ENCODE data around the gene HPN.
A peak's percentile ranks its signal among the peaks of the same experiment; 100 is the strongest.
"Not testable (repeated sequence)": the region's sequence is repeated elsewhere in the genome, so short reads cannot be mapped to it uniquely, and the experiment has no call there.

HPN gene

DNA sequence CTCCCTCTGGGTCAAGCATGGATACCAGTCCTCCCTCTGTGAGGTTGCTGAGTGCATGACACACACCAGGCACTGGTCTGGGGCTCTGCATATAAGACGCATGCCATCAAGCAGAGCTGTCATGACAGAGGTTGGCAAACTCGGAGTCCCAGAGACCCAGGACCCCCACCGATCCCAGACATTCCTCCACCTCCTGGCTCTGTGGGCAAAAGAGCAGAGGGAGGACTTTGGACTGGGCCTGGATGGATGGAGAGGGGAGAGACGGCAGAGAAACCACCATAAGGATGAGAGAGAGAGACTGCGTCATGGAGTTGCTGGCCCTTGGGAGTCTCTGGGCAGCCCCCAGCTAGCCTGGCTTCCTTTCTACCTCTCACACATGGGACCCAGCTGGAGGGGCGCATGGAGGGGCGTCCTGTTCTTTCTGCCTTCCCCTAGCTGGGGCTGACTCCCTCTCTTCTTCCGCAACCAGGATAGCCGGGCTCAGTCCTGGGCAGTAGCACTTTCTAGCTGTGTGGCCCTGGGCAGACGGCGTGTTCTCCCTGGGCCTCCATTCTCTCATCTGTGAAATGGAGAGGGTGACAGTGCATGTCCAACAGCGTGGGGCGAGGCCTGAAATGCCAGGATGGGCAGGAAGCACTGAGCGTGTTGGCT, 1.6 kb downstream of the HPN start:
- no peak for DNase-seq (ENCODE audit: low spot score)

DNA sequence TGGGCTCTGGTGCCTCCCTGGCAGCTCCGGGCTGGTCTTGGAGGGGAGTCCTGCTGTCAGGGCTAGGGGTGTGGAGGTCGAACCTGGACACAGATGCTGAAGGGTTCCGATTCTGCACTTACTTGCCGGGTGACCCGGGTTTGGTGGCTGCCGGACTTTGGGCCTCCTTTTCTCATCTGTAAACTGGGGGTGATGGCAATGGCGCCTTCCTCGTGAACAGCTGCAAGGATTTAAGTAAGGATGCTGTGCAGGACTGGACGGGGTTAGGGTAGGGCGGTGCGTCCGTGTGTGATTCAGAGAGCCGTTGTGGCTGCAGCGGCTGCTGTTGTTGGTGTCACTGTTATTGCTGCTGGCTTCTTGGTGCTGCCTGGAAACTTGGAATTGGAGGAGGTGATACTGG, 2.4 kb downstream of the HPN start:
- DNase-seq (ENCODE audit: low spot score) = no peak

DNA sequence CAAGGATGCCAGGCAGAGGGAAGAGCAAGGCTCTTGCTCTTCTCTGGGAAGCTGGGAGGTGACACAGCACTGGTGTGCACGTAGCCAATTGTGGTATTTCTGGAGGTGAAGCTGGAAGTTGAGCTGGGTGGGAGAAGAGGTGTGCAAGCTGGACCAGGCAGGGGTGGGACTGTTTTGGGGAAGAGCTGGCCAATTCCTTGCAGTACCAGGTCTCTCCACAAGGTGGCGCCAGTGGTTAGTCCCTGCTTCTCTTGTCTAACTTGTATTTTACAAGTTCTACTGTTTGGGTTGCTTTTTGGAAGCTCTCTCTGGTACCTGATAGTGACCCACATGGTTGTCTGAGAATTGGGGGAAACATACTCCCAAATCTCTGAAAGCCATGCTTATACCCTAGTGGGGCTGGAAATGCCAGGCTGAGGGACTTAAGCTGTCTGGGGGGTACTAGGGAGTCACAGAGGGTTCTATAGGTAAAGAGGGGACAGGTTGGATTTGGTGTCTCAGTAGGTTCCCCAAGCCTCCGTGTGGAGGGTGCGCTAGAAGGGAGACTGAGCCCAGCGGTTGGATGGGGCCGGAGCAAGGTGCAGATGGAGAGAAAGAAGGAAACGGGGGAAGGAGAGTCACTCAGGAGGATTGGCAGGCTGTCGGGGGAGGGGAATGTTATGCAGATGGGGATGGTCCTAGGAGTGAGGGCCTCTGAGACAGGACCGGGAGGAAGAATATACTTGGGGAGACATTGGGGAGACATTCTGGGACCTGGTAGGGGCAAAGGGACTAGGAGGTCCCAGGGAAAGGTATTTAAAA, 3.0 kb downstream of the HPN start:
- peak; percentile 81 for DNase-seq (ENCODE audit: low spot score)

DNA sequence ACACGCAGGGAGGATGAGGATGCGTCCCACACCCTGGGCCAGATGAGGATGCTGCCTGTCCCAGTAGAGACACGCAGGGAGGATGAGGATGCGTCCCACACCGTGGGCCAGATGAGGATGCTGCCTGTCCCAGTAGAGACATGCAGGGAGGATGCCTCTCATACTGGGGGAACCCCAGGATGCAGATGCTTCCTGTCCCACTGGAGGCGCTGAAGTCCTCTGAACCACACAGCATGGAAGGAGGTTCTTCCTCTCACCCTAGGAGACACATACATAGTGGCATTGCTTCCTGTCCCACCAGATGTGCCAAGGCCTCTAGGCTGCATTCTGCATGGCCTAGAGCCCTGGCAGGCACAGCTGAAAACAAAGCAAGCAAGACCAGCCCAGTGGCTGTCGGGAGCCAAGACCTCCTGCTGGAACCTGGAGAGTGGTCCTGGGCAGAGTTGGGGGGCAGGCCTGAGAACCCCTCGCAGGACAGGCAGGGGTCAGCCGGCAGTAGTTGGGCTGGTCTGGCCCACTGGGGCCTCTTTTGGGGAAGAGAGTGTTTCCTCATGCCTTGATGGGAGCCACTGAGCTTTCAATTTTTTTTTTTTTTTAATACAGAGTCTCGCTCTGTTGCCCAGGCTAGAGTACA, 4.3 kb downstream of the HPN start:
- peak; percentile 88 for DNase-seq (ENCODE audit: low spot score)

DNA sequence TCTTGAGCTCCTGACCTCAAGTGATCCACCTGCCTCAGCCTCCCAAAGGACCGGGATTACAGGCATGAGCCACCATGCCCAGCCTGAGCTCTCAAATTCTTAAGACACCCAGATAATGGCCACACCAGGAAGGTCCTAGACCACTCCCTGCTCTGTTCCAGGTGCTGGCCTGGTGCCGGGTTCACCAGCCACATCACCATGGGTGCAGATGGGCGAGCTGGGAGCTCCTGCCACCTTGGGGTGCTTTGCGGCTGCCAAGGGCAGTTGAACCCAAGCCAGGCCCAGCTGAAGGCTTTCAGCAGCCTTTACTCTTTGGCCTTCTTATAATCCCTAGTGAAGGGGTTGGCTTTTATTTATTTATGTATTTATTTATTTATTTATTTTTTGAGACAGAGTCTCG, 4.9 kb downstream of the HPN start:
- no peak for DNase-seq (ENCODE audit: low spot score)

DNA sequence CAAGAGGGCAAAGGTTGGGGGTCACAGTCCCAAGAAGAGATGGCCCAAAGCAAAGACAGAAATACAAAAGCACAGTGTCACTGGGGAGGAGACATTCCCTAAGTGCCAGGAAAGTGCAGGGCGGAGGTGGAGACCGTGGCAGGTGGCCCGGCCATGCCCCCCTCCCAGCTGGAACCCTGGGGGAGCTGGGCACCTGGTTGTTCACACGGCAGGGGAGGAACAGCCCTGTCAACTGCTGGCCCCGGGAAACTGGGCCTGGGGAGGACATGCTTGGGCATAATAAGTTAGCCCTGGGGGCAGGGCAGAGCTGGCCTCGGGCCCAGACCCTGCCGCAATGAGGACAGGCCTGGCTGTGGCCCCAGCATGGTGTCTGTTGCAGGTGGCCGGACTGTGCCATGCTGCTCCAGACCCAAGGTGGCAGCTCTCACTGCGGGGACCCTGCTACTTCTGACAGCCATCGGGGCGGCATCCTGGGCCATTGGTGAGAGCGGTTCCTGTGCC, 7.4 kb downstream of the HPN start:
- peak; percentile 87 for DNase-seq (ENCODE audit: low spot score)

DNA sequence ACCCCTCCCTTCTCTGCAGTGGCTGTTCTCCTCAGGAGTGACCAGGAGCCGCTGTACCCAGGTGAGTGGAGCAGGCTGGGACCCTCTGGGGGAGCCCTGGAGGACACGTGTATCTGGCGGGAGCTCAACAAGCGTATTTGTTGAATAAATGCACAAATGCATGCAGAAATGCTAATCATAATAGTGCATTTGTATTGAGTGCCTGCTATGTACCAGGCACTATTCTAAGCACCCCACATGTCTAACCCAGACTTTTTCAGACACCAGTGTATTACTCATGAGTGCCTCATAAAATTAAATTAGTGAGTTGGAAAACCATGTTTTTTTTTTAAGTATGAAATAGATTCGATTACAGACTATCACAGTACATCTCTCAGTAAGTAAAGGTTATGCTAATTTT, 7.9 kb downstream of the HPN start:
- peak; percentile 83 for DNase-seq (ENCODE audit: low spot score)

DNA sequence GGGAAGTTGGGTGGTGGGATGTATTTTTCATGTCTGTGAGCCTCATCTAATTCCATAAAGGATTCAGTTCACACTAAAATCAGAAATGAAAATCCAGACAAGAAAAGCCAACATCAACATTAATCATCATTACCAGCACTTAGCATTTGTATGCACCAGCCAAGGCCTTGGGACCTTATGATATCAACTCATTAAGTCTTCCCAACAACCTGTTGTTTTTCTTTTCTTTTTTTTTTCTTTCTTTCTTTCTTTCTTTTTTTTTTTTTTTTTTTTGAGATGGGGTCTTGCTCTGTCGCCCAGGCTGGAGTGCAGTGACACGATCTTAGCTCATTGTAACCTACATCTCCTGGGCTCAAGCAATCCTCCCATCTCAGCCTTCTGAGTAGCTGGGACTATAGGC, 9.1 kb downstream of the HPN start:
- DNase-seq (ENCODE audit: low spot score) = not testable (repeated sequence)

DNA sequence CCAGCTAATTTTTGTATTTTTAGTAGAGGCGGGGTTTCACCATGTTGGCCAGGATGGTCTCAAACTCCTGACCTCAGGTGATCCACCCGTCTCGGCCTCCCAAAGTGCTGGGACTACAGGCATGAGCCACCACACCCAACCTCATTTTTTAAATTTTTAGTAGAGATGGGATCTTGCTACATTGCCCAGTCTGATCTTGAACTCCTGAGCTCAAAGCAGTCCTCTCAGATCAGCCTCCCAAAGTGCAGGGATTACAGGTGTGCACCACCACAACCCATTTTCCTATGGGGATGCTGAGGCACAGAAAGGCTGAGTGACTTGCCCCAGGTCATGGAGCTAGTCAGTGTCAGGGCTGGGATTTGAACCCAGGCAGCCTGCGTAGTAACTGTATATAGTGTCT, 9.7 kb downstream of the HPN start:
- DNase-seq (ENCODE audit: low spot score) = not testable (repeated sequence)

DNA sequence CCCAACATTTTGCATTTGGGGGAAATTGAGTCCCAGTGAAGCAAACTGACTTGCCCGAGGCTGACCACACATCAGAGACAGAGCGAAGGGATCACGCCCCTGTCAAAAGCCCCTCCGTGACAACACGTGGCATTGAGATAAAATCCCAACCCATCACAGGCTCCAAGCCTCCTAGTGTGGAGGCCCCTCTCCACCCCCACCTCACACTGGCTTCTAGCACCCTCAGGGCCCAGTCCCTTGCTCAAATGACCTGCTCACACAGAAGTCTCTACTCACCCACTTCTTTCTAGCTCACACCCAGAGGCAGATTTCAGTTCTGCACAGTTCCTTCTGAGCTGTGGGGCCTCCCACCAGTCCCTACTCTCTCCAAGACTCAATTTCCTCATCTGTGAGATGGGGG, 10.3 kb downstream of the HPN start:
- DNase-seq (ENCODE audit: low spot score) = no peak

DNA sequence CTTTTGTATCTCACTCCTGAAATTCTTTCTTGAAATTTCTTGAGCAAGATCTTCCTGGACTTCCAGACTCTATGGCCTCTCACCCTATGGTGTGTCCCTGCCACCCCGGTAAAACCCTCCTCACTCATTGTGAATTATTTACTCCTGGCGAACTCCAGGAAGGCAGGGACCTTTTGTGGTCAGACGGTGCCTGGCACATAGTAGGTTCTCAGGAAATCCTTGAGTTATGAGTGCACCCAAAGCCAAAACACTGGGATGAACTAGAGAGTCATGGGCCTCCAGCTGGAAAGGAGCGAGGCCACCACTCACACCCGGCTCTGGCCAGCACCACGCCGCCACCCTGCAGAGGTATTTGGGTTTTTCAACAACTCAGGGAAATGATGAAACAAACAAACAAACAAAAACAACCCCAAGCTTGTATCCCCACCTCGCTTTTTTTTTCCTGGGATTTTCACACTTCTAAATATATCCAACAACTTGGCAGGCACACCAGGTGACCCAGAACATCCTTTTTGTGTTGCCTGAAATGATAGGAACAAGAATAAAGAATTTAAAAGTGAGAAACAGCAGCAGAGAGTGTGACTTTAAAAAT, 11.2 kb downstream of the HPN start:
- no peak for DNase-seq (ENCODE audit: low spot score)

DNA sequence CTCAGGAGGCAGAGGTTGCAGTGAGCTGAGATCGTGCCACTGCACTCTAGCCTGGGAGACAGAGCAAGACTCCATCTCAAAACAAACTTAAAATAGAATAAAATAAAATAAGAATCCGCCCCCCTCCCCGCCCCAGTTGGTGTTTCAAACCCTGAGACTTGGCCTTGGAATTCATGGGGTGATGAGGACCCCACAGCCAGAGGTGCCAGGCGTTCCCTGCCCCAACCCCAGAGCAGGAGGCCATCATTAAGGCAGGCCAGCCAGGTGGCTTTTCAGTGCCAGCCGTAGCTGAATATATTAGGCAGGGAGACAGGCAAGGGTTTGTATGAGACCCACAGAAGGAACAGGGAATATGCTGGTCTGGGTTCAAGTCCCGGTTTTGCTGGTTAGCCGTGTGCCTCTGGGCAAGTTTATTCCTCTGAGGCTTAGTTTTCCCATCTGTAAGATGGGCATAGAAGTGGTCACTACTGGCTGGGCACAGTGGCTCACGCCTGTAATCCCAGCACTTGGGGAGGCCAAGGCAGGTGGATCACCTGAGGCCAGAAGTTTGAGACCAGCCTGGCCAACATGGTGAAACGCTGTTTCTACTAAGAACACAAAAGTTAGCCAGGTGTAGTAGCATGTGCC, 12.3 kb downstream of the HPN start:
- DNase-seq (ENCODE audit: low spot score) = no peak

DNA sequence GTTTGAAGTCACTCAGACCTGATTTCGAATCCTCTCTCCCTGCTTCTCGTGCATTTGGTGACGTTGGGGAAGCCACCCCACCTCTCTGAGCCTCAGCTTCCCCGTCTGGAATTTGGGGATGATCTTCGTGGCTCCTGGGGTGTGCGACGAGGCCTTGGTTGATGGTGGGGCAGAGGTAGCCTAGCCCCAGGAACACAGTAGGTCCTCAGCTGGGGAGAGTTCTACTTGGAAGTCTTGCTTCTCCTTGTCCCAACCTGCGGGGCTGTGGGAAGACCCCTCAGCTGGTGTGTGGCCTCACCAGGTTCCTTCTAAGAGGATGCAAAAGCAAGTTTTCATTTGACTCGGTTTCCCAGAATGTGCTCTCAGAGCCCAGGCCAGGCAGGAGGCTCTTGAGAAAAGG, 13.1 kb downstream of the HPN start:
- no peak for DNase-seq (ENCODE audit: low spot score)

DNA sequence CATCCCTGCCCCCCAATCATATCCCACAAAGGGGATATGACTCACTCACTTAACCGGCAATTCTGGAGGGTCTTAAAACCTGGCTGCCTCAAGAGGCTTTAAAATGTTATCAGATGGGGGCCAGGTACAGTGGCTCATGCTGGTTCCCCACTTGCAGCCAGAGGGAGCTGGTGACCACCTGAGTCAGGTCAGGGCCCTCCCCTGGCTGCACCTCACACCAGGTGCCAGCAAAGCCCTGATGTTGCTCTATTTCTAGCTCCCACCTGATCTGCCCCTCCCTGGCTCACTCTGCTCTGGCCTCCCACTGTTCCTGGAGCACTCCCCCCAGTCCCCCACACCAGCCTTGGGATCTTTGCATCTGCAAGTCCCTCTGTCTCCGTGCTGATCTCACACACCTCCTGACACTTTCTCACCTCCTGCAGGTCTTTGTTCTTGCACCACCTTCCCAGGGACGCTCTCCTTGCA, 14.2 kb downstream of the HPN start:
- no peak for DNase-seq (ENCODE audit: low spot score)

DNA sequence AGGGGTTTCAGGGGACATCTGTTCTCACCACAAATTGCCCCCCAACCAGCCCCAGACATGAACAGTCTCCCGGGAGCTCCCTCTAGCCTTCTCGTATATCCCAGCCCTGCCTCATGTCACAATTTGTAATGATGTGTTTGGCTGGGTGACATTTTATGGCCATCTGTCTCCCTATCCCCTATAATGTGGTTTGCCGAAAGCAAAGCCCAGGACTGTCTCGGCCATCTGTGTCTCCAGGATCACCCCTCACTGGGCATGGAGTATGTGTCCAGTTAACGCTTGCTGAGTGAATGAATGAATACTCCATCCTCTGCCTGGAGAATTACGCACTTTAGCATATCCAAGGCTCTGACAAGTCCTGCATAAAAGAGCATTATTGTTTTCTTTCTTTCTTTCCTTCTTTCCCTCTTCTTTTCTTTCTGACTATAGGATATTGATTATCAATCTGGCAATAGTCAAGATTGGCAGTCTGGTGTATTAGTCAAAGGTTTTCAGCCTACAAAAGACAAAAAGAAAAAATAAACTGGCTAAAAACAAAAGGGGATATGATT, 15.1 kb downstream of the HPN start:
- DNase-seq (ENCODE audit: low spot score) = no peak

DNA sequence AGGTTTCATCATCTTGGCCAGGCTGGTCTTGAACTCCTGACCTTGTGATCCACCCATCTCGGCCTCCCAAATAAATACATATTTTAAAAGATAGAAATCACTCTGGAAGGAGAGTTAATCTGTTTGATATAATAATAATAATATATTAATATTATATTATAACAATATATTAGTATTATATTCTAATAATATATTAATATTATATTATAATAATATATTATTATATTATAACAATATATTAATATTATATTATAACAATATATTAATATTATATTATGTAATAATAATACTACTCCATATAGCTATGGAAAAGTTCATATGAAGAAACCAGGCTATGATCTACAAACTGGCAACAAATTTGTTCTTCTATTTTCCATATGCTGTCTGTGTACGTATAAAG, 16.8 kb downstream of the HPN start:
- no peak for DNase-seq (ENCODE audit: low spot score)

DNA sequence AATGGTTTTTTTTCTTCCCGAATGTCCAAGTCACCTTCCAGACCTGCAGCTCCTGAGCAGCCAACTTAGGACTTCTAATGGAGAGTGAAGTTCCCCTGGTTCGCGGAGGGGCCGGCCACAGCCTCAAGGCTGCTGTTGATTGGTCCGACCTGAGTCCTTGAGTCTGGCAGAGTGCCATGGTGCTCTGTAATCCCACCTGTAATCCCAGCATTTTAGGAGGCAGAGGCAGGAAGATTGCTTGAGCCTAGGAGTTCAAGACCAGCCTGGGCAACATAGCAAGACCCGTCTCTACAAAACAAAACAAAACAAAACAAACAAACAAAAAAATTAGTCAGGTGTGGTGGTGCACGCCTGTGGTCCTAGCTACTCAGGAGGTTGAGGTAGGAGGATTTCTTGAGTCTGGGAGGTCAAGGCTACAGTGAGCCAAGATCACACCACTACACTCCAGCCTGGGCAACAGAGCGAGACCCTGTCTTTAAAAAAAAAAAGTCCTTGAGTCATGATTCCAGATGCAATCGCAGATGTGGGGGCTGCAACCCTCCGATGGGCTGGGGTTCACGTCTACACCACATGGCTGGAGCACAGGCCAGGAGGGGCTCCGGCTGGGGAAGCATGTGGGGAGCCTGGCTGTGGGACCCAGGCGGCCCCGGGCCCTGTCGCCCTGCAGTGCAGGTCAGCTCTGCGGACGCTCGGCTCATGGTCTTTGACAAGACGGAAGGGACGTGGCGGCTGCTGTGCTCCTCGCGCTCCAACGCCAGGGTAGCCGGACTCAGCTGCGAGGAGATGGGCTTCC, 17.7 kb downstream of the HPN start:
- DNase-seq (ENCODE audit: low spot score) = no peak

DNA sequence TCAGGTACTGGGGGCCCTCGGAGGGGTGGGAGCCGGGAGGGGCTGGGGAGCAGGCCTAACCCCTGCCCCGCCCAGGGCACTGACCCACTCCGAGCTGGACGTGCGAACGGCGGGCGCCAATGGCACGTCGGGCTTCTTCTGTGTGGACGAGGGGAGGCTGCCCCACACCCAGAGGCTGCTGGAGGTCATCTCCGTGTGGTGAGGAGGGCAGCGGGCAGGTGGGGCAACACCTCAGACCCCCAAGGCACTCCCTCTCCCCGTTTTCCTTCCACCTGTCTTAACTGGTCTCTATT, 18.2 kb downstream of the HPN start:
- DNase-seq (ENCODE audit: low spot score) = no peak

DNA sequence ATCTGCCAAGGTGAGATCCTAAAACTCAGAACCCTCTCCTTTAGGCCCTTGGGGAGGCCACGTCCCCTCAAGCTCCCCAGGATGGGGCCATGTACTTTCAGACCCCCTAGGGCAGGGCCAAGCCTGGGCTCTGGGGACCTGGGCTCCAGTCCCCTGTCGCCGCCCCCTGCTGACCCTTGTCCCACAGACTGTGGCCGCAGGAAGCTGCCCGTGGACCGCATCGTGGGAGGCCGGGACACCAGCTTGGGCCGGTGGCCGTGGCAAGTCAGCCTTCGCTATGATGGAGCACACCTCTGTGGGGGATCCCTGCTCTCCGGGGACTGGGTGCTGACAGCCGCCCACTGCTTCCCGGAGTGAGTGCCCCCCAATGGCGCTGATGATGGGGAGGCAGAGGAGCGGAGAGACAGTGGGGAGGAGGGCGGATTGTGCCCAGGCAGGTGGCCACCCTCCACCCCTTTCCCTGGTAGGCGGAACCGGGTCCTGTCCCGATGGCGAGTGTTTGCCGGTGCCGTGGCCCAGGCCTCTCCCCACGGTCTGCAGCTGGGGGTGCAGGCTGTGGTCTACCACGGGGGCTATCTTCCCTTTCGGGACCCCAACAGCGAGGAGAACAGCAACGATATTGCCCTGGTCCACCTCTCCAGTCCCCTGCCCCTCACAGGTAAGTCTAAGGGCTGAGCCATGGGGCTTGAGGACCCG, 18.8 kb downstream of the HPN start:
- no peak for DNase-seq (ENCODE audit: low spot score)

DNA sequence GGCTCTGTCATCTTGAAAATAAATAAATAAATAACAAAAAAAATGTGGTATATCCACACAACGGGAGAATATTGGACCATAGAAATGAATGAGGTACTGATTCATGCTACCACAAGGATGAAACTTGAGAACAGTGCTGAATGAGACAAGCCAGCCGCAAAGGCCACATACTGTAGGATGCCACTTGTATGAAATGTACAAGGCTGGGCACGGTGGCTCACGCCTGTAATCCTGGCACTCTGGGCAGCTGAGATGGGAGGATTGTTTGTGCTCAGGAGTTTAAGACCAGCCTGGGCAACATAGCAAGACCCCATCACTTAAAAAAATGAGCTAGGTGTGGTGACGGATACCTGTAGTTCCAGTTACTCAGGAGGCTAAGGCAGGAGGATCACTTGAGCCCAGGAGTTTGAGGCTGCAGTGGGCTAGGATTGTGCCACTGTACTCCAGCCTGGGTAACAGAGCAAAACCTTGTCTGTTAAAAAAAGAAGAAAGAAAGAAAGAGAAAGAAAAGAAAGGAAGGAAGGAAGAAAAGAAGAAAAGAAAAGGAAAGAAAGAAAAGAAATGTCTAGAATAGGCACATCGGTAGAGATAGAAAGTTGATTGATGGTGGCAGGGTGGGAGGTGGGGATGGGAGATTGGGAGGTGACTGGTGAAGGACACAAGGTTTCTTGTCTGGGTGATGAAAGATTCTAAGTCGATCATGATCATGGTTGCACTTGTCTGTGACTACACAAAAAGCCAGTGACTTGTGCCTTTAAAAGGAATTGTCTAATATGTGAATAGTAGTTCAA, 20.3 kb downstream of the HPN start:
- no peak for DNase-seq (ENCODE audit: low spot score)

Measured in pons (tissue), 1 donor.